Lung (tissue), 12 donors: ENCODE results near the gene ZC3H7A. TPM values are rescaled to one million over a fixed set of nuclear protein-coding genes. Genes with fewer than 3 reads are reported as not detected.

Source experiments
- ATAC-seq: fragments of 200-7000 bp; cut with Tn5 transposase; one replicate; pipeline ENCODE4 v1.9.1; 2020; ENCODE audit warnings: moderate number of reproducible peaks; ENCODE audit not compliant: insufficient read depth, low FRiP score
- DNase-seq, 3 donors: peaks; one replicate each; pipeline ENCODE4 v3.0.0-alpha.2; 2013 to 2017
- H3K27ac ChIP-seq, 2 donors: one replicate each; pipeline ENCODE4 v1.5.1; 2013; ENCODE audit warnings: mild to moderate bottlenecking in 2 of 2, moderate library complexity in 2 of 2, control low read depth in 1 of 2, inconsistent platforms in 1 of 2, low read depth in 1 of 2, low read length in 1 of 2
- H3K27me3 ChIP-seq, 3 donors: one replicate each; pipeline ENCODE4 v1.5.1; 2013; ENCODE audit warnings: low read length in 2 of 3; ENCODE audit not compliant: control insufficient read depth in 3 of 3, insufficient read depth in 3 of 3
- H3K36me3 ChIP-seq, 4 donors: one replicate each; pipeline ENCODE4 v1.5.1; 2013; ENCODE audit warnings: low read length in 4 of 4, mild to moderate bottlenecking in 1 of 4, moderate library complexity in 1 of 4; ENCODE audit not compliant: control insufficient read depth in 4 of 4, insufficient read depth in 4 of 4
- H3K4me1 ChIP-seq, 5 donors: one replicate each; pipeline ENCODE4 v1.5.1; 2013; ENCODE audit warnings: low read length in 5 of 5, mild to moderate bottlenecking in 2 of 5, moderate library complexity in 1 of 5; ENCODE audit not compliant: control insufficient read depth in 5 of 5, insufficient read depth in 5 of 5
- H3K4me3 ChIP-seq: one replicate; pipeline ENCODE4 v1.5.1; 2013; ENCODE audit warnings: mild to moderate bottlenecking, control low read depth, moderate library complexity
- H3K9ac ChIP-seq, 2 donors: one replicate each; pipeline ENCODE4 v1.5.1; 2013; ENCODE audit warnings: low read length in 2 of 2, control low read depth in 1 of 2; ENCODE audit not compliant: insufficient read depth in 1 of 2
- H3K9me3 ChIP-seq, 4 donors: one replicate each; pipeline ENCODE4 v1.5.1; 2013; ENCODE audit warnings: low read length in 3 of 4, mild to moderate bottlenecking in 1 of 4, moderate library complexity in 1 of 4; ENCODE audit not compliant: control insufficient read depth in 4 of 4, insufficient read depth in 3 of 4
- whole genome bisulfite sequencing, 2 donors: extraction: QIAGEN DNeasy Blood & Tissue Kit; methylation state at CpG; one replicate each; pipeline ENCODE4 v1.1.7; 2013; 5-methylcytosine and 5-hydroxymethylcytosine counted together
- polyA plus RNA-seq, 2 donors: library from polyadenylated mRNA; stranded (reverse); fragments of 200-250 nt; gene quantifications; one replicate each; pipeline ENCODE4 v1.2.1, GENCODE V29; 2013
- total RNA-seq, 2 donors: library from RNA; depleted of rRNA in 1 of 2; stranded (reverse); fragments of >200 nt in 1 of 2; gene quantifications; one replicate each; pipeline ENCODE4 v1.2.1, GENCODE V29; 2014 to 2021
- TF ChIP-seq, protein P1 (sequence below): IDR thresholded peaks from 2 replicates; pipeline ENCODE4 v1.5.1; 2012; ENCODE audit warnings: mild to moderate bottlenecking; ENCODE audit errors: control extremely low read depth, extremely low read depth
- donor health status: control.
- donor health status: control.
- donor health status: Bipolar disorder and iron deficiency.
- donor health status: healthy.
- donor health status: DM: yes; HTN: yes; CAD: no.

Gene ZC3H7A
- total and polyA plus RNA-seq, 4 donors = 22.1 to 127 (median 36.2) TPM

GRCh38 chr16:11757671-11758545 is 39.1 kb downstream of the ZC3H7A start:
- peak overlapping the region in 1 of 2 donors; percentile 47 for H3K9ac ChIP-seq
- H3K9me3 ChIP-seq = no peaks in the 10 kb centered on the region
- peaks cover 34 to 61% (median 43%) of the 10 kb centered on the region in 4 donors for H3K36me3 ChIP-seq
- peaks cover 0 to 18% (median 13%) of the 10 kb centered on the region in 5 donors for H3K4me1 ChIP-seq
- peak; percentile 23 to 56 (median 53) for DNase-seq
- H3K27me3 ChIP-seq = no peaks in the 10 kb centered on the region
- TF ChIP-seq, protein P1, sequence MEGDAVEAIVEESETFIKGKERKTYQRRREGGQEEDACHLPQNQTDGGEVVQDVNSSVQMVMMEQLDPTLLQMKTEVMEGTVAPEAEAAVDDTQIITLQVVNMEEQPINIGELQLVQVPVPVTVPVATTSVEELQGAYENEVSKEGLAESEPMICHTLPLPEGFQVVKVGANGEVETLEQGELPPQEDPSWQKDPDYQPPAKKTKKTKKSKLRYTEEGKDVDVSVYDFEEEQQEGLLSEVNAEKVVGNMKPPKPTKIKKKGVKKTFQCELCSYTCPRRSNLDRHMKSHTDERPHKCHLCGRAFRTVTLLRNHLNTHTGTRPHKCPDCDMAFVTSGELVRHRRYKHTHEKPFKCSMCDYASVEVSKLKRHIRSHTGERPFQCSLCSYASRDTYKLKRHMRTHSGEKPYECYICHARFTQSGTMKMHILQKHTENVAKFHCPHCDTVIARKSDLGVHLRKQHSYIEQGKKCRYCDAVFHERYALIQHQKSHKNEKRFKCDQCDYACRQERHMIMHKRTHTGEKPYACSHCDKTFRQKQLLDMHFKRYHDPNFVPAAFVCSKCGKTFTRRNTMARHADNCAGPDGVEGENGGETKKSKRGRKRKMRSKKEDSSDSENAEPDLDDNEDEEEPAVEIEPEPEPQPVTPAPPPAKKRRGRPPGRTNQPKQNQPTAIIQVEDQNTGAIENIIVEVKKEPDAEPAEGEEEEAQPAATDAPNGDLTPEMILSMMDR = no peak
- WGBS, 2 donors = 46 to 68% methylated on average over 10 of the region's 10 CpGs
- H3K27ac ChIP-seq = peak overlapping the region in 1 of 2 donors; percentile 62
- H3K4me3 ChIP-seq = no peak overlapping the region
- no peak for ATAC-seq

DNA sequence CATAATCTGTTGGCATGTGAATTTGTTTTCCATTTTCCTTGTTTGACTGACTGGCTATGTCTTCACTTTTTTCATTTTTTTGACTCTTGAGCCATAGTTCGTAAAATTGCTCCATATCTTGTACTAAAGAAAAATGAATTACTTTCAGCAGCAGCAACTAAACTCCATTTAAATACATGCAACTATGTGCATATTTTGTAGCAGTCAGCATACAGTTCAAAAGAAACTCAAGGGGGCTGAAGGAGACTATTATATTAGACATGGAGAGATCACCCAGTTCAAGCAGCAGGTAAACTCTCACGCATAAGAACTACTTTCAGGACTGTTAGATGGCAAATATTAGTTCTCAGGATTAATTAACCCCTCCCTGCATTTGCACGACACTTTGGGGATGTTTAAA is 40.8 kb downstream of the ZC3H7A start:
- Histone ChIP-seq H3K4me1 (peaks cover 0 to 18% (median 13%) of the 10 kb centered on the region in 5 donors), H3K4me3 (no peak overlapping the region), H3K36me3 (peaks cover 38 to 58% (median 46%) of the 10 kb centered on the region in 4 donors), H3K9me3 (no peaks in the 10 kb centered on the region), H3K27me3 (no peaks in the 10 kb centered on the region), H3K27ac (no peak overlapping the region), H3K9ac (no peak overlapping the region)
- DNase-seq = no peak
- TF ChIP-seq, protein P1 = no peak
- no peak for ATAC-seq
- 90% methylated on average over 3 of the region's 3 CpGs for WGBS, 2 donors

GRCh38 chr16:11755022-11755760 is 41.9 kb downstream of the ZC3H7A start:
- H3K4me1 ChIP-seq = peaks cover 0 to 18% (median 13%) of the 10 kb centered on the region in 5 donors
- TF ChIP-seq, protein P1 = no peak
- no peak overlapping the region for H3K4me3 ChIP-seq
- H3K27me3 ChIP-seq = no peaks in the 10 kb centered on the region
- DNase-seq = no peak
- H3K27ac ChIP-seq = no peak overlapping the region
- H3K9ac ChIP-seq = no peak overlapping the region
- WGBS, 2 donors = 92 to 96% methylated on average over 13 of the region's 13 CpGs
- no peak for ATAC-seq
- peaks cover 38 to 59% (median 45%) of the 10 kb centered on the region in 4 donors for H3K36me3 ChIP-seq
- H3K9me3 ChIP-seq = no peaks in the 10 kb centered on the region
